Loucy (cell line): ENCODE measurements around the gene TTLL3.

Experiments used
- EZH2phosphoT487 ChIP-seq: fragments of 200-600 bp; IDR thresholded peaks from 2 replicates; pipeline ENCODE4 v1.6.1; 2018; ENCODE audit warnings: antibody characterized with exemption, mild to moderate bottlenecking, moderate library complexity, borderline replicate concordance
- TF ChIP-seq, protein P1 (sequence below): fragments of 200-600 bp; sonication (generic); conservative IDR thresholded peaks from 2 replicates; pipeline ENCODE4 v1.5.1; 2014; ENCODE audit warnings: mild to moderate bottlenecking, antibody characterized with exemption, low read length

DNA sequence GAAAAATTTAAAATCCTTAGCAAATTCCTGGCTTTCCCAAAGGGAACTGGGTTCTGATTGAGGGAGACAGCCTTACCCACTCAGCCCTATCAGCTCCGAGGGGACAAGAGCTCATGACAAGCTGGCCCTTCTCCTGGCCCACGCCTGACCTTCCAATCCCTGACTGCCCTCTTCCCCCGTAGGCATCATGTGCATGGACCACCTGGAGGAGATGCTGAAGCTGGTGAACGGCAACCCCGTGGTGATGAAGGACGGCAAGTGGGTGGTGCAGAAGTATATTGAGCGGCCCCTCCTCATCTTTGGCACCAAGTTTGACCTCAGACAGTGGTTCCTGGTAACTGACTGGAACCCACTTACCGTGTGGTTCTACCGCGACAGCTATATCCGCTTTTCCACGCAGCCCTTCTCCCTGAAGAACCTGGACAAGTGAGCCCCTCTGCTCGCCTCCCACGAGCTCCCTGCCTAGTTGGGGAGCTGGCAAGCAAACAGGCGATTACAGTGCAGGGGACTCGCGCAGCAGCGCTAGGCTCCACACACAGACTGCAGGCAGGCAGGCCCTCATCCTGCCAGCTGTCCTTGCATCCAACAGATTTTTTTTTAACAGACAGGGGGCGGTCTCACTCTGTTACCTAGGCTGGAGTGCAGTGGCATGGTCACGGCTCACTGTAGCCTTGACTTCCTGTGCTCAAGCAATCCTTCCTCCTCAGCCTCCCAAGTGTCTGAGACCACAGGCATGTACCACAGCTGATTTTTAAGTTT lies 16.9 kb downstream of the TTLL3 start:
- TF ChIP-seq, protein P1, sequence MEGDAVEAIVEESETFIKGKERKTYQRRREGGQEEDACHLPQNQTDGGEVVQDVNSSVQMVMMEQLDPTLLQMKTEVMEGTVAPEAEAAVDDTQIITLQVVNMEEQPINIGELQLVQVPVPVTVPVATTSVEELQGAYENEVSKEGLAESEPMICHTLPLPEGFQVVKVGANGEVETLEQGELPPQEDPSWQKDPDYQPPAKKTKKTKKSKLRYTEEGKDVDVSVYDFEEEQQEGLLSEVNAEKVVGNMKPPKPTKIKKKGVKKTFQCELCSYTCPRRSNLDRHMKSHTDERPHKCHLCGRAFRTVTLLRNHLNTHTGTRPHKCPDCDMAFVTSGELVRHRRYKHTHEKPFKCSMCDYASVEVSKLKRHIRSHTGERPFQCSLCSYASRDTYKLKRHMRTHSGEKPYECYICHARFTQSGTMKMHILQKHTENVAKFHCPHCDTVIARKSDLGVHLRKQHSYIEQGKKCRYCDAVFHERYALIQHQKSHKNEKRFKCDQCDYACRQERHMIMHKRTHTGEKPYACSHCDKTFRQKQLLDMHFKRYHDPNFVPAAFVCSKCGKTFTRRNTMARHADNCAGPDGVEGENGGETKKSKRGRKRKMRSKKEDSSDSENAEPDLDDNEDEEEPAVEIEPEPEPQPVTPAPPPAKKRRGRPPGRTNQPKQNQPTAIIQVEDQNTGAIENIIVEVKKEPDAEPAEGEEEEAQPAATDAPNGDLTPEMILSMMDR = peak; percentile 54
- no peak for TF ChIP-seq EZH2phosphoT487
